D721Med (cell line): ENCODE measurements around the gene DCUN1D1.

Source experiments
- DNase-seq: peaks from one replicate; pipeline ENCODE4 v3.0.0; 2011; ENCODE audit warnings: low spot score; ENCODE audit not compliant: insufficient read length
- FAIRE-seq: peaks from 2 replicates; lab custom pipeline; 2011; peaks lifted over from hg19 to GRCh38; lab: Jason Lieb, UNC
- CTCF ChIP-seq: IDR thresholded peaks from 2 replicates; pipeline ENCODE4 v1.5.1; 2012; ENCODE audit warnings: mild to moderate bottlenecking, control low read depth; ENCODE audit not compliant: insufficient read depth; ENCODE audit errors: missing control alignments

Gene DCUN1D1

DNA sequence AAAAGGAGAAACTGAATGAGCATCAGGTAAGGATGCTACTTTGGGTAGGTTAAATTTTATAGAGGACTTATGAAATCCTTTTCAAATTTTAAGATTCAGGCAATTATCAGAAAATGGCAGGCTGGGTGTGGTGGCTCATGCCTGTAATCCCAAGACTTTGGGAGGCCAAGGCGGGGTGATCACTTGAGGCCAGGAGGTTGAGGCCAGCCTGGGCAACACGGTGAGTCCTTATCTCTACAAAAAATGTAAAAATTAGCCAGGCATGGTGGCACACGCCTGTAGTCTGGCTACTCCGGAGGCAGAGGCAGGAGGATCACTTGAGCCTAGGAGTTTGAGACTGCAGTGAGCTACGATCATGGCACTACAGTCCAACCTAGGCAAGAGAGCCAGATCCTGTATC, 23.1 kb downstream of the DCUN1D1 start:
- DNase-seq (no peak), FAIRE-seq (no peak)
- TF ChIP-seq CTCF, result no peak

- FAIRE-seq, result no peak
Measured at GRCh38 chr3:182954553-182955235, 25.6 kb downstream of the DCUN1D1 start.

DNA sequence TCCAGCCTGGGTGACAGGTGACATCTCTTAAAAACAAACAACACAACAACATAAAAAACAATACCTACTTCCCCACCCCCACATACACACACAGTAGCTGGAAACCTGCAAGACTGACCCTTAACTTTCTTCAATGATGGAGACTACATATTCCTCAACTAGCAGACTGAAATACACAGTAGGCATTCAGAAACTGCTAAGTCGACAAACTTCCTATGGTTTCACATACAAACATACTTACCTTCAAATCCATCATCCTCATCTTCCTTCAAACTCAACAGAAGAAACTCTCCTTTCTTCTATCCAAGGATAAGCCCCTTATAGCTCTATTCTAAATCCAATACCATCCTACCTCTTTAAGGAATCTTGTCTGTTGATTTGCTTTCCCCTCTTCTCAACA, 30.6 kb downstream of the DCUN1D1 start:
- DNase-seq (no peak), FAIRE-seq (no peak)
- no peak for TF ChIP-seq CTCF

More at GRCh38 chr3:182954553-182955235, 25.6 kb downstream of the DCUN1D1 start:
- no peak for TF ChIP-seq CTCF
- DNase-seq, result no peak

DNA sequence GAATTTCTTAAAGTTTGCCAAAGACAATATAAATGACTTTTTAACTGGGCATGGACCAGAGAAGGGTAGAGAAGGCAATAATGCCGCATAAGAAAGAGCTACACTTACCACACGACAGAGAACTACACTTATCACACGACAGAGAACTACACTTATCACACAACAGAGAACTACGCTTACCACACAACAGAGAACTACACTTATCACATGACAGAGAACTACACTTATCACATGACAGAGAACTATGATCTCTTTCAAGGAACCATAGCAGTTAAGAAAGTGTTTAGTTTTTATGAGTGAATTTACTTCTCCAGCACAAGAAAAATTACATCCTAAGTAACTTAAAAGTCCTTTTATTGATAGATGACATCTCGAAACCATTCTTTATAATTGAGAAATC, 32.0 kb downstream of the DCUN1D1 start:
- DNase-seq (no peak), FAIRE-seq (no peak)
- no peak for TF ChIP-seq CTCF

- TF ChIP-seq CTCF, result no peak
- DNase-seq (no peak), FAIRE-seq (no peak)
Measured at GRCh38 chr3:182947888-182948287, 32.5 kb downstream of the DCUN1D1 start.

GRCh38 chr3:182941719-182942118, 38.6 kb downstream of the DCUN1D1 start:
- DNase-seq (no peak), FAIRE-seq (no peak)
- no peak for TF ChIP-seq CTCF

- no peak for TF ChIP-seq CTCF
Measured at GRCh38 chr3:182940266-182940808, 40.0 kb downstream of the DCUN1D1 start.

More at GRCh38 chr3:182940266-182940808, 40.0 kb downstream of the DCUN1D1 start:
- DNase-seq (no peak), FAIRE-seq (no peak)
